ENCODE measurements around the gene ATP8A1. TPM values are rescaled to one million over a fixed set of nuclear protein-coding genes. Genes with fewer than 3 reads are reported as not detected.

ATP8A1 gene
- total and polyA plus RNA-seq, 2 donors from 2014 or later: 4.6 to 27.4 TPM

GRCh38 chr4:42609051-42609450 is 47.9 kb downstream of the ATP8A1 start:
- no peaks in the 10 kb centered on the region for H3K9me3 ChIP-seq (ENCODE audit: control insufficient read depth in 2 of 3, insufficient read depth in 1 of 3, low read length in 3 of 3)
- H3K27ac ChIP-seq (ENCODE audit: low read depth in 2 of 2, low read length in 2 of 2): no peak overlapping the region
- no peaks in the 10 kb centered on the region for H3K27me3 ChIP-seq (ENCODE audit: control insufficient read depth, insufficient read depth, low read length)
- H3K9ac ChIP-seq (ENCODE audit: low read length in 3 of 3): no peak overlapping the region
- H3K36me3 ChIP-seq (ENCODE audit: control insufficient read depth in 2 of 3, insufficient read depth in 3 of 3, low read length in 3 of 3): peaks cover 0 to 3% (median 0%) of the 10 kb centered on the region in 3 donors
- TF ChIP-seq CTCF (IDR thresholded peaks at IDR 0.05; ENCODE audit: borderline replicate concordance, extremely low read depth, insufficient read depth): no peak
- H3K4me3 ChIP-seq (ENCODE audit: low read length in 3 of 3): no peak overlapping the region
- DNase-seq (no peak), FAIRE-seq (no peak)
- intact Hi-C loops (cut with DNase I): no loop called here
- no peaks in the 10 kb centered on the region for H3K4me1 ChIP-seq (ENCODE audit: control insufficient read depth in 2 of 3, insufficient read depth in 2 of 3, low read depth in 1 of 3, low read length in 3 of 3)

GRCh38 chr4:42608551-42608950 is 48.4 kb downstream of the ATP8A1 start:
- Histone ChIP-seq H3K9me3 (ENCODE audit: control insufficient read depth in 2 of 3, insufficient read depth in 1 of 3, low read length in 3 of 3) (no peaks in the 10 kb centered on the region), H3K4me1 (ENCODE audit: control insufficient read depth in 2 of 3, insufficient read depth in 2 of 3, low read depth in 1 of 3, low read length in 3 of 3) (no peaks in the 10 kb centered on the region), H3K27me3 (ENCODE audit: control insufficient read depth, insufficient read depth, low read length) (no peaks in the 10 kb centered on the region), H3K27ac (ENCODE audit: low read depth in 2 of 2, low read length in 2 of 2) (no peak overlapping the region), H3K4me3 (ENCODE audit: low read length in 3 of 3) (no peak overlapping the region), H3K36me3 (ENCODE audit: control insufficient read depth in 2 of 3, insufficient read depth in 3 of 3, low read length in 3 of 3) (peaks cover 0 to 3% (median 0%) of the 10 kb centered on the region in 3 donors), H3K9ac (ENCODE audit: low read length in 3 of 3) (no peak overlapping the region)
- no peak for TF ChIP-seq CTCF (IDR thresholded peaks at IDR 0.05; ENCODE audit: borderline replicate concordance, extremely low read depth, insufficient read depth)
- DNase-seq (no peak), FAIRE-seq (no peak)
- intact Hi-C loops (cut with DNase I): no loop called here

- H3K27me3 ChIP-seq (ENCODE audit: control insufficient read depth, insufficient read depth, low read length): no peaks in the 10 kb centered on the region
- no peaks in the 10 kb centered on the region for H3K9me3 ChIP-seq (ENCODE audit: control insufficient read depth in 2 of 3, insufficient read depth in 1 of 3, low read length in 3 of 3)
- no peaks in the 10 kb centered on the region for H3K4me1 ChIP-seq (ENCODE audit: control insufficient read depth in 2 of 3, insufficient read depth in 2 of 3, low read depth in 1 of 3, low read length in 3 of 3)
- no peak overlapping the region for H3K4me3 ChIP-seq (ENCODE audit: low read length in 3 of 3)
- TF ChIP-seq CTCF (IDR thresholded peaks at IDR 0.05; ENCODE audit: borderline replicate concordance, extremely low read depth, insufficient read depth): no peak
- FAIRE-seq (no peak), DNase-seq (peak in 1 of 5 donors; percentile 9)
- no peak overlapping the region for H3K27ac ChIP-seq (ENCODE audit: low read depth in 2 of 2, low read length in 2 of 2)
- H3K9ac ChIP-seq (ENCODE audit: low read length in 3 of 3): no peak overlapping the region
- H3K36me3 ChIP-seq (ENCODE audit: control insufficient read depth in 2 of 3, insufficient read depth in 3 of 3, low read length in 3 of 3): peaks cover 0 to 3% (median 0%) of the 10 kb centered on the region in 3 donors
- intact Hi-C loops (cut with DNase I): no loop called here
Observed at GRCh38 chr4:42607011-42607726, 49.7 kb downstream of the ATP8A1 start.
